ENCODE results near the gene BACE2. TPM values are rescaled to one million over a fixed set of nuclear protein-coding genes. Genes with fewer than 3 reads are reported as not detected.

BACE2 gene
- total and polyA plus RNA-seq, 2 experiments from 2014 or later = 8.8 to 17.5 TPM

- DNase-seq (ENCODE audit: low read depth in 1 of 2, low spot score in 1 of 2) = no peak
- Histone ChIP-seq H3K27me3 (peaks cover 33% of the 10 kb centered on the region), H3K27ac (no peak overlapping the region), H3K4me3 (no peak overlapping the region), H3K9me3 (ENCODE audit: low read depth) (no peaks in the 10 kb centered on the region), H3K36me3 (no peaks in the 10 kb centered on the region), H3K4me1 (ENCODE audit: low read depth) (no peaks in the 10 kb centered on the region)
- TF ChIP-seq CTCF (IDR thresholded peaks at IDR 0.05; ENCODE audit: low read depth, low read length) = no peak
These were observed 6.5 kb upstream of the BACE2 start for GRCh38 chr21:41161428-41161827.

- no peak for TF ChIP-seq CTCF (IDR thresholded peaks at IDR 0.05; ENCODE audit: low read depth, low read length)
- Histone ChIP-seq H3K27me3 (peaks cover 40% of the 10 kb centered on the region), H3K4me1 (ENCODE audit: low read depth) (no peaks in the 10 kb centered on the region), H3K4me3 (no peak overlapping the region), H3K27ac (no peak overlapping the region), H3K36me3 (no peaks in the 10 kb centered on the region), H3K9me3 (ENCODE audit: low read depth) (no peaks in the 10 kb centered on the region)
- no peak for DNase-seq (ENCODE audit: low read depth in 1 of 2, low spot score in 1 of 2)
These were observed 5.9 kb upstream of the BACE2 start for GRCh38 chr21:41162096-41162495.

GRCh38 chr21:41163091-41163490 lies 4.9 kb upstream of the BACE2 start:
- Histone ChIP-seq H3K36me3 (no peaks in the 10 kb centered on the region), H3K4me3 (no peak overlapping the region), H3K27me3 (peaks cover 44% of the 10 kb centered on the region), H3K9me3 (ENCODE audit: low read depth) (no peaks in the 10 kb centered on the region), H3K27ac (no peak overlapping the region), H3K4me1 (ENCODE audit: low read depth) (no peaks in the 10 kb centered on the region)
- TF ChIP-seq CTCF (IDR thresholded peaks at IDR 0.05; ENCODE audit: low read depth, low read length) = no peak
- no peak for DNase-seq (ENCODE audit: low read depth in 1 of 2, low spot score in 1 of 2)

GRCh38 chr21:41164052-41164451 lies 3.9 kb upstream of the BACE2 start:
- Histone ChIP-seq H3K4me3 (no peak overlapping the region), H3K27me3 (peaks cover 48% of the 10 kb centered on the region), H3K4me1 (ENCODE audit: low read depth) (no peaks in the 10 kb centered on the region), H3K36me3 (no peaks in the 10 kb centered on the region), H3K27ac (no peak overlapping the region), H3K9me3 (ENCODE audit: low read depth) (no peaks in the 10 kb centered on the region)
- no peak for DNase-seq (ENCODE audit: low read depth in 1 of 2, low spot score in 1 of 2)
- no peak for TF ChIP-seq CTCF (IDR thresholded peaks at IDR 0.05; ENCODE audit: low read depth, low read length)

GRCh38 chr21:41164981-41165655 lies 2.8 kb upstream of the BACE2 start:
- Histone ChIP-seq H3K9me3 (ENCODE audit: low read depth) (no peaks in the 10 kb centered on the region), H3K36me3 (no peaks in the 10 kb centered on the region), H3K4me1 (ENCODE audit: low read depth) (no peaks in the 10 kb centered on the region), H3K4me3 (no peak overlapping the region), H3K27me3 (peaks cover 56% of the 10 kb centered on the region), H3K27ac (no peak overlapping the region)
- no peak for TF ChIP-seq CTCF (IDR thresholded peaks at IDR 0.05; ENCODE audit: low read depth, low read length)
- peak in 1 of 2 donors; percentile 25 for DNase-seq (ENCODE audit: low read depth in 1 of 2, low spot score in 1 of 2)
